Measurements from ENCODE around the gene SRPX. TPM values are rescaled to one million over a fixed set of nuclear protein-coding genes. Genes with fewer than 3 reads are reported as not detected.
A peak's percentile ranks its signal among the peaks of the same experiment; 100 is the strongest.

The SRPX gene
- total and polyA plus RNA-seq, 2 donors (not counting 1 experiment from before 2014, with no cell fraction given), result 0.59 TPM; not detected in 1

GRCh38 chrX:38175139-38175538 is 45.5 kb downstream of the SRPX start:
- CTCF ChIA-PET, result interaction anchor here (0.7 to 2.1 kb wide), 2 partner anchors 8 to 721 kb away, joined by 3 to 12 read pairs; no protein-coding TSS in a partner anchor
- WGBS (ENCODE audit: insufficient coverage), result 45% methylated on average over 2 of the region's 3 CpGs

GRCh38 chrX:38172596-38172995 is 48.1 kb downstream of the SRPX start:
- H3K9me3 ChIP-seq (ENCODE audit: control extremely low read depth in 1 of 3, control insufficient read depth in 2 of 3, insufficient read depth in 1 of 3, low read length in 2 of 3), result no peaks in the 10 kb centered on the region
- Mint-ChIP-seq H3K4me3 (no peak overlapping the region), H3K27me3 (peaks cover 7% of the 10 kb centered on the region), H3K9me3 (ENCODE audit: insufficient read depth) (no peaks in the 10 kb centered on the region), H3K4me1 (no peaks in the 10 kb centered on the region), H3K27ac (no peak overlapping the region)
- H3K27me3 ChIP-seq (replicated peaks in 1 of 4; ENCODE audit: control extremely low read depth in 1 of 4, control insufficient read depth in 3 of 4, insufficient read depth in 4 of 4, low read length in 3 of 4), result no peaks in the 10 kb centered on the region
- TF ChIP-seq EZH2 (IDR thresholded peaks at IDR 0.05; ENCODE audit: borderline replicate concordance, insufficient read depth, low read depth, low read length, poor library complexity, severe bottlenecking), result no peak
- TF ChIP-seq CTCF (IDR thresholded peaks at IDR 0.05), result no peak
- no peak overlapping the region for H3K9ac ChIP-seq (ENCODE audit: low read length)
- H4K20me1 ChIP-seq (ENCODE audit: control insufficient read depth, insufficient read depth, low read length, poor library complexity, severe bottlenecking), result no peaks in the 10 kb centered on the region
- no peaks in the 10 kb centered on the region for H3K36me3 ChIP-seq (replicated peaks in 1 of 2; ENCODE audit: control extremely low read depth in 1 of 2, control insufficient read depth in 1 of 2, extremely low read depth in 1 of 2, insufficient read depth in 2 of 2, low read length in 1 of 2)
- no peaks in the 10 kb centered on the region for H3K79me2 ChIP-seq (ENCODE audit: control insufficient read depth, insufficient read depth, low read length)
- ChIA-PET POLR2A (no interaction called here), CTCF (interaction anchor here (1.3 kb wide), 1 partner anchor 10 kb away, joined by 3 read pairs; no protein-coding TSS in a partner anchor)
- H3K27ac ChIP-seq (ENCODE audit: low read length in 2 of 2), result no peak overlapping the region
- WGBS (ENCODE audit: insufficient coverage), result 67% methylated on average over 1 of the region's 3 CpGs
- H3K4me2 ChIP-seq (replicated peaks; ENCODE audit: low read depth, low read length, poor library complexity, severe bottlenecking), result no peak overlapping the region
- ATAC-seq (ENCODE audit: low read depth) (no peak), DNase-seq (no peak)
- no peak overlapping the region for H2AFZ ChIP-seq (ENCODE audit: insufficient read depth, low read depth, low read length, poor library complexity, severe bottlenecking)
- H3K4me1 ChIP-seq (ENCODE audit: control insufficient read depth in 2 of 2, insufficient read depth in 2 of 2, low read length in 2 of 2), result no peaks in the 10 kb centered on the region
- intact Hi-C loops (cut with micrococcal nuclease), result no loop called here
- H3K4me3 ChIP-seq (ENCODE audit: control extremely low read depth in 1 of 5, extremely low read depth in 1 of 5, insufficient read depth in 1 of 5, low read depth in 2 of 5, low read length in 4 of 5), result no peak overlapping the region

More at GRCh38 chrX:38175139-38175538, 45.5 kb downstream of the SRPX start:
- H3K4me1 Mint-ChIP-seq, result no peaks in the 10 kb centered on the region
- H3K27me3 Mint-ChIP-seq, result peaks cover 6% of the 10 kb centered on the region
- Histone ChIP-seq H4K20me1 (ENCODE audit: control insufficient read depth, insufficient read depth, low read length, poor library complexity, severe bottlenecking) (no peaks in the 10 kb centered on the region), H3K9me3 (ENCODE audit: control extremely low read depth in 1 of 3, control insufficient read depth in 2 of 3, insufficient read depth in 1 of 3, low read length in 2 of 3) (no peaks in the 10 kb centered on the region), H2AFZ (ENCODE audit: insufficient read depth, low read depth, low read length, poor library complexity, severe bottlenecking) (no peak overlapping the region), H3K9ac (ENCODE audit: low read length) (no peak overlapping the region), H3K27me3 (replicated peaks in 1 of 4; ENCODE audit: control extremely low read depth in 1 of 4, control insufficient read depth in 3 of 4, insufficient read depth in 4 of 4, low read length in 3 of 4) (no peaks in the 10 kb centered on the region), H3K4me3 (ENCODE audit: control extremely low read depth in 1 of 5, extremely low read depth in 1 of 5, insufficient read depth in 1 of 5, low read depth in 2 of 5, low read length in 4 of 5) (no peak overlapping the region), H3K36me3 (replicated peaks in 1 of 2; ENCODE audit: control extremely low read depth in 1 of 2, control insufficient read depth in 1 of 2, extremely low read depth in 1 of 2, insufficient read depth in 2 of 2, low read length in 1 of 2) (no peaks in the 10 kb centered on the region), H3K27ac (ENCODE audit: low read length in 2 of 2) (no peak overlapping the region), H3K4me1 (ENCODE audit: control insufficient read depth in 2 of 2, insufficient read depth in 2 of 2, low read length in 2 of 2) (no peaks in the 10 kb centered on the region), H3K79me2 (ENCODE audit: control insufficient read depth, insufficient read depth, low read length) (no peaks in the 10 kb centered on the region), H3K4me2 (replicated peaks; ENCODE audit: low read depth, low read length, poor library complexity, severe bottlenecking) (no peak overlapping the region)
- no peak overlapping the region for H3K4me3 Mint-ChIP-seq
- H3K27ac Mint-ChIP-seq, result no peak overlapping the region
- no peak for ATAC-seq (ENCODE audit: low read depth)
- TF ChIP-seq CTCF (IDR thresholded peaks at IDR 0.05) (no peak), EZH2 (IDR thresholded peaks at IDR 0.05; ENCODE audit: borderline replicate concordance, insufficient read depth, low read depth, low read length, poor library complexity, severe bottlenecking) (no peak)
- peak; percentile 6 for DNase-seq
- H3K9me3 Mint-ChIP-seq (ENCODE audit: insufficient read depth), result no peaks in the 10 kb centered on the region
- intact Hi-C loops (cut with micrococcal nuclease), result no loop called here
- POLR2A ChIA-PET, result no interaction called here

Measured in B cell (primary cell).